HG02798 (cell line): ENCODE data around the gene ULK4.
"Not testable (repeated sequence)": the region's sequence is repeated elsewhere in the genome, so short reads cannot be mapped to it uniquely, and the experiment has no call there.

Experiments used
- ATAC-seq: cut with Tn5 transposase; IDR thresholded peaks from one replicate; pipeline ENCODE4 v1.9.1; 2021; ENCODE audit warnings: mild to moderate bottlenecking; ENCODE audit not compliant: unreplicated experiment, poor library complexity

Gene ULK4

DNA sequence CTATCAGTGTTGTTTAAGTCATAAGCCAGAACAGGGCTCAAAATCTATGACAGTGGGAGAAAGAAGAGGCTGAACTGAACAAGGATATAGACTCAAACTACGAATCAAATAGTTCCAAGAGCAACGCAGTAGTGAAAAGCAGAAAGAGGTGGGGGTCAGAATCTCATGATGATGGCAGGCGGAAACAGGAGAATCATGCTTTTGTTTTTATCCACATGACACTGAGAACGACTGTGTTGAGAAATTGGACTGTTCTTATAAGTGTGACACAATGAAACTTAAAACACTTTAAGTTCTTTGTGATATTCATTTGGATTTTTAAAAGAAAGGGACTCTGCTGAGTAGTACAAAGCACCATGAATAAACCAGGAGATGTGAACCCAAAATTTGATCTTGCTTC is 309.4 kb downstream of the ULK4 start:
- ATAC-seq = no peak

DNA sequence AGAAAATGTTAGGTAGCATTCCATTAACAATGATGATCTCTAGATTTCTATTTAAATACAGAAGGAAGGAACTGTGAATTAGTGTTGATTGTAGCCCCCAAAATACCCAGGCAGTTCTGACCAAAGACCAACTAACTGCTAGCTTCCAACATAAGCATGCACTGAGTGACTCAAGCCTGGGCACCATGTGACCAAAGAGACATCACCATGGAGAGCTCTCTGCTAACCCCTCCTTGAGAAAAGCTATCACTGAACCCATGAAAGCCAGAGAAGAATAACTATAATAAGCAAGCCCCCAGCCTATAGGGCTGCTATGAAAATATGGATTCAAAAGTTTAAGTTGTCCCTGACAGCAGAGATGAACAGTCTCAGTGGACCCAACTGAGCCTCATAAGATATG is 310.2 kb downstream of the ULK4 start:
- ATAC-seq = no peak

DNA sequence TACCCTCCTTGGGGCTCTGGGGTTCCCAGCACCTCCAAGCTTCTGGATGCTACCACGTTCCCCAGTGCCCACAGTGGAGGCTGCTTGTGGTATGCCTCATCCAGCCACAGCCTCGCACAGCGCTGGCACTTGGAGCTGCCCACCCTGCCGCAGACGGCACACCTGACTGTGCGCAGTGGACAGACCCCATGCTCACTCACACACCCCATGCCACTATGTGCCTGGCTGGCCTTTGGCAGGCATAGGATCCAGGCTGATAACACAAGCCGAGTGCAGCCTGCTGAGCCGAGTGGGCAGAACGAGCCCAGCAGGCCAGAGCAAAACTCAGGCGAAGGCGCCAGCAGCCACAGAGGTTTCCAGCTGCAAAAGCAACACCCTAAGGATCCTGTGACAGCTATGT is 311.5 kb downstream of the ULK4 start:
- no peak for ATAC-seq

DNA sequence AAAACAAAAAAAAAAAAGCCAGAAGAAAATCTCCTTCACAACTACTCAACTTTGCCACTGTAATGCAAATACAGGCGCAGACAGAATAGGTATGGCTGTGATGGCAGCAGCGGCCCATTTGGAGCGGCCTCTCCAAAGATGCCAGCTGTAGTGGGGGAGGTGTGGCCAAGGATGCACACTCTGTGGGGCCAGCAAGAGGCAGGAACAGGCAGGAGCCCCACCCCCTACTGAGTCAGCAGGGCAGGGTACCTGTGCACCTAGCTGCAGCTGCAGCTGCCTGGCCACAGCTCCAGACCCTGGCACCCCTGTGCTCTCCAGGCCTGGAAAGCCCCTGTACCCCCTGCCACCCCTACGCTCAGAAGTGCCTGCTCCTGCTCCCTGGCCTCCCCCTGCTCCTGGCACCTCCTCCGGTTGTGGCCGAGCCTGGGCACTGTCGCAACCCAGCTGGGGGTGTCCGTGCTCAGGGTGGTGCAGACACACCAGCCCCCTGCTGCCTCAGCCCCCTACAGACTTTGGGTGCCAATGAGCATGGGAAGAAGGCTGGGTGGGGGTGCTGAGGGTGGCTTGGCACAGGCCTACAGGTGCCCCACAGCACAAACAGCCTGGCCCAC is 312.7 kb downstream of the ULK4 start:
- ATAC-seq = no peak

DNA sequence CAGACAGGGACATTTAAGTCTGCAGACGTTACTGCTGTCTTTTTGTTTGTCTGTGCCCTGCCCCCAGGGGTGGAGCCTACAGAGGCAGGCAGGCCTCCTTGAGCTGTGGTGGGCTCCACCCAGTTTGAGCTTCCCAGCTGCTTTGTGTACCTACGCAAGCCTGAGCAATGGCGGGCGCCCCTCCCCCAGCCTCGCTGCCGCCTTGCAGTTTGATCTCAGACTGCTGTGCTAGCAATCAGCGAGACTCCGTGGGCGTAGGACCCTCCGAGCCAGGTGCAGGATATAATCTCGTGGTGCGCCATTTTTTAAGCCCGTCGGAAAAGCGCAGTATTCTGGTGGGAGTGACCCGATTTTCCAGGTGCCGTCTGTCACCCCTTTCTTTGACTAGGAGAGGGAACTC is 314.2 kb downstream of the ULK4 start:
- not testable (repeated sequence) for ATAC-seq

DNA sequence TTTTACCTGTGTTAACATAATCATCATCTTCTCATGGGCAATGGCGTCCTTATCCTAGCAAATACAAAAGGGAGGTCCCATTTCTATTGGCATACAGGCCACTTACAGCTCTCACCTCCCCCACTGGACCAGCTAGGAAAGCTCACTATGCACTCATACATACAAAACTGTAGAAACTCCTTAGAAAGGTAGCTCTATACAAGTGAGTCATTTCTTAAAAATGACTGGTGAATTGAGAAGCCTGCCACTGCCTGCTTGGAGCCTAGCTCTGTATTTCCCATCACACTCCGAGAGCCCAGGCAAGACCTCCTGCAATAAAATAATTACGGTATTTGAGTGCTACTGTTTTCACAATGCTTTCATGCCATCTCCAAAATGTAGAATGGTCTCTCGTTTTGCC is 321.8 kb downstream of the ULK4 start:
- ATAC-seq = no peak

DNA sequence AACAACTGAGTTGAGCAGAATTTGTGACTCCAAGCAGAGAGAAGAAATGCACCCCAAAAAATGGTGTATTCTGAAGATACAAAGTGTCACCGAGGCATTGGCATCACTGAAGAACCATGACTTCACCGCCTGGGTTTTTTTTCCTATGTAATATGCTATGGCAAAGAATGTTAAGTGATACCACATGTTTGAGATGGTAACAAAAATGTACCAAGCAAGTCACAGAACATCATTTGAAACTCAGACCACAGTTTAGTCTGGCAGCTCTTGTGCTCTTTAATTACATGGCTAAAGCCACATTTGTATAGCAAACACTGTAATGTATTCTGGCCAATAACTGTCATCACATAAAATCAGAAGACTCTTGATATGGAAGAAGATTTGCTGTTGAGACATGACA is 323.5 kb downstream of the ULK4 start:
- no peak for ATAC-seq

DNA sequence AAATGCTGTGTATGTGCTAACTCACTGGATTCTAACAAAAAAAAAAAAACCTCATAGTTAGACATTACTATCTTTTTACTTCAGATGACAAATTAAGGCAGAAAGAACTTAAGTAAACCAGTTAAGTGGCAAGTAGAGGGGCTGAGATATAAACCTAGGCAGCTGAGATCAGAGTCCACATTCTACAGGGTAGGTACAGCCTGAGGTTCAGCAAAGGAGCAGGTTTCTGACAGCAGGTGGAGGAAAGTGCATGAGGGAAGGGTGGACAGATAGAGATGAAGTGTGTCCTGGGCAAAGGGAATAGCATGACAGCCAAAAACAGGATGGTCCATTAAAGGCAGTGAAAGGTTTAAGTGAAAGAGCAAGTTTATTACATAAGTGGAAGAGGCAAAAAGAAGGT is 329.2 kb downstream of the ULK4 start:
- ATAC-seq = no peak

DNA sequence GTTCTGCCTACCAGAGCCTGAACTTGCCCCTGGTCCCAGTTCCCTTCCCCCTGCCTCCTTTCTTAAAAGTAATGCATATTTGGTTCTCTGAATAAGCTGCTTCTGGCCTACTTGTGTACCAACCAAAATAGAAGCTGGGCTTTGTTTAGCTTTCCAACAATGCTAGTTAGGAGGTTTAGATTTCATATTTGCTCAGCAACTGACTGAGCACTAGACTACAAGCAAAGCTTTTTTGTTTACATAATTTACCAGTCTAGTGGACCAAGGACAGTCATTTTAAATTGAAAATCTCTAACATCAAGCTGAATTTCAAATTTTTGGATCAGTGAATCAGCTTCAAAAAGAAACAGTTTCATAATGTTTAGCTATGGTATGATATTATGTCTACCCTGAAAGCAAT is 331.2 kb downstream of the ULK4 start:
- ATAC-seq = no peak

DNA sequence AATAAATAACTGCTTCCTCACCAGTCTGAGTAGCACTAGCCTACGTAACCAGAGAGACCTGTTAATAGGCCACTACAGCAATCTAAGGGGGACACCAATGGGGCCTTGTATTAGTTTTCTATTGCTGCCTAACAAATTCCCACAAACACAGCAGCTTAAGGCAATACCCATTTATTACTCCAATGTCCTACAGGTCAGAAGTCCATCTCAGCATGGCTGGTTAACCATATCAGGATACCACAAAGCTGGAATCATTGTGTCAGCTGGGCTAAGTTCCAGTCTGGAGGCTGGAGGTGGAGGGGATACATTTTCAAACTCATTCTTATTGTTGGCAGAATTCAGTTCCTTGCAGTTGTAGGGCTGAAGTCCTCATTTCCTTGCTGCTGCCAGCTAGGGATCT is 331.9 kb downstream of the ULK4 start:
- ATAC-seq = no peak

DNA sequence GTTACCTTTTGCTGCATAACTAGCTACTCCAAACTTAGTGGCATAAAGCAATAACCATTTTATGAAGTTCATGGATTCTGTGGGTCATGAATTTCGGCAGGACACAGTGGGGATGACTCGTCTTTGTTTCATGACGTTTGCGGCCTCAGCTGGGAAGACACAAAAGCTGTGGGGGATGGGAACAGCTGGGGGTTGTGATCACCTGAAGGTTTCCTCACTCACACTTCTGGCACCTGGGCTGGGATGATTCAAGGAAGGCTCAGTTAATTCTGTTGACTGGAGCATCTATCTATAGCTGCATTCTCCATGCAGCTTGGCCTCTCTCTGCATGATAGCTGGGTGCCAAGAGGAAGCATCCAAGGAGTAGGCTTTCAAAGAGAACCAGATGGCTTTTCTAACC is 332.8 kb downstream of the ULK4 start:
- no peak for ATAC-seq

DNA sequence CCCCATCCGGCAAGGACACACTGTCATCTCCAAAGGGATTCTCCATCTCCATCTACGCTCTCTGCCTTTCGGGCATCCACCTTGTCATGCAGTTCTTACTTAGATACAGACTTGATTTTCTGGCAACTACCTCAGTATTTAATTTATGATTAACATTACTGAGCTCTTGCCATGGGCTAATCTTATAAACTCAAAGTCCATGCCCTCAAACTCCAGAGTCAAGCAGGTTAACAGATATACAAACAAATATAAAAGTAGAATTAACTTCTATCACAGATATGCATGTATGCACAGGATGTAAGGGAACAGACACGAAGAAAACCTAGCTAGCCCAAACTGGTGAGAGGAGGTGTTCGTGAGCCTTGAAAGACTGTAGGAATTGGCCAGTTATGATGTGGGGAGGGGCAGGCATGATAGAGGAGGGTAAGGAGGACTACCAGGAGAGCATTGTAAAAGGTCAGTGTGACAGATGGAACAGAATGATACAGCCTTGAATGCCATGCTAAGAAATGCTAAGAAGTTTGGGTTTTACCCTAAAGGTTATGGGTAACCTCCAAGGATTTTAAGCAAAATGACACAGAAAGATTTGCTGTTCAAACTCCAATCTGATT is 334.3 kb downstream of the ULK4 start:
- no peak for ATAC-seq

DNA sequence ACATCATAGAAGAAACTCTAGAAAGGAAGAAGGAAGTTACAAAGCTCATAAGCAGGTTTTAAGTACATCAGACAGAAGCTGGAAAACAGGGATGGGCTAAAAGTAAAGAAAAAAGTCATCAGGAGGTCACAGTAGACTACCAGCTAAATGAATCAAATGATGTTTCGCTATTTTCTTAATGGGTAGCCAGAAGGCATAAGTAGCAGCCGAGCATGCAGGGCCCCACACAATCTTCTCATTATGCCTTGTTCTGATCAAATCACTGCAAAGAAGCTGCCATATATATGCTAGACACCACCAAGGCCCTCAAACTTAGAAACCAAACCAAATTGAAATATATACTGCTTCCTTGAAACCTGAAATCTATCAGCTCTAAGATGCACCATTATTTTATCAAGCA is 349.1 kb downstream of the ULK4 start:
- ATAC-seq = no peak

DNA sequence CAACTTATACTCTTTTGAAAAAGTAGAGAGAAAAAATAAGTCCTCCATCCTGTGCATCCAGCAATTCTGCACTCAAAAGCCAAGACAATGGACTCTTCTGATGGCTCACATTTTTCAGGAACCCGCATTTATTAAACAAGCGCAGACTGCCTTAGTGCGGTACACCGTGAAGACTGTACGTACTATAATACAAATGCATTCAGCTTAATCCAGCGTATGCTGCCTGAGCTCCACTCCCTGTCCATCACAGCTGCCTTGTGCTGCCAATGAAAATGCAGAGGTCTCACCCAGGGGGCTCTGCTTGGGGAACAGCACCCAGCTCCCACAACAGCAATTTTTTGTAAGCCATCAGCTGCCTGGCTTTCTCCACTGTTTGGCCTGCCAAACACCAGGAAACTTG is 350.9 kb downstream of the ULK4 start:
- ATAC-seq = no peak

DNA sequence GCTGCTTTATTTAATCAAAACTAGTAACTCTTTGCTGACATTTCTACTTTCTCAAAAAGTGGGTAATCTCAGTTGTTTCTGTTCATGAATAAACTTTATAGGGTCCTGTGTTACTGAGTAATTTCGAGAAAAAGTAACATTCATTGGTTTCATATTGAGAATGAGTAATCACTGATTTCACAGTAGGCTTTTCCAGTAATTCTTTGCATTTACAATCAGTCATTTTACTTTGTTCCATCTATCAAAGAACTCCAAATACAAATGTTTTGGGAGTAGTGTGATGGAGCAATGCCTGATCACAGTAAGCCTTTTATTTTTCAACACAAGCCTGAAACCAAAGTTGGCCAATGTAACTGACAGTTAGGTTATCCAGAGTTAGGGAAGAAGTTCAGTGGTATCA is 353.6 kb downstream of the ULK4 start:
- ATAC-seq = no peak

DNA sequence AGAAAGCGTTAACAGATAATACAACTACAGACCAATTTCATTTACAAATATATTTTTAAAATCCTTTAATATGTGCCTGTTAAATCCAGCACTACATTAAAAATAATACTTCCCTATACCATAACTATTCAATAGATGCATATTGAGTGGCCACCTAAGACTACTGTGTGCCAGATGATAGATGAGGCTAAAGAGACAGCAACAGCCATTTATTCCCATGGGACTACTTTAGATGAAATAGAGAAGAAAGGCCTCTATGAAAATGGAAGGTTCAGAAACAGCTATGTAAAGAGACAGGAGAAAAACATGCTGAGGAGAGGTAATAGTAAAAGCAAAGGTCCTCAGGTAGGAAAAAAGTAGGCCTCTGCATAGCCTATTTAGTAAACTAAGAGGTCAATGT is 358.1 kb downstream of the ULK4 start:
- ATAC-seq = no peak

DNA sequence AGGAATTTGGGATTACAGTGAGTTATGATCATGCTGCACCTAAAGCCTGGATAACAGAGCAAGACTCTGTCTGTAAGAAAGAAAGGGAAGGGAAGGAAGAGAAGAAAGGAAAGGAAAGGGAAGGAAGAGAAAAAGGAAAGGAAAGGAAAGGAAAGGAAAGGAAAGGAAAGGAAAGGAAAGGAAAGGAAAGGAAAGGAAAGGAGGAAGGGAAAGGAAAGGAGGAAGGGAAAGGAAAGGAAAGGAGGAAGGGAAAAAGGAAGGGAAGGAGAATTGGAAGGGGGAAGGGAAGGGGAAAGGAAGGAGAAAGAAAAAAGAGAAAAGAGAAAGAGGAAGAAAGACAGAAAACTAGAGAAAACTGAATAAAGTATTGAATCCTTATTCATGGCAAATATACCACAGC is 359.8 kb downstream of the ULK4 start:
- no peak for ATAC-seq

DNA sequence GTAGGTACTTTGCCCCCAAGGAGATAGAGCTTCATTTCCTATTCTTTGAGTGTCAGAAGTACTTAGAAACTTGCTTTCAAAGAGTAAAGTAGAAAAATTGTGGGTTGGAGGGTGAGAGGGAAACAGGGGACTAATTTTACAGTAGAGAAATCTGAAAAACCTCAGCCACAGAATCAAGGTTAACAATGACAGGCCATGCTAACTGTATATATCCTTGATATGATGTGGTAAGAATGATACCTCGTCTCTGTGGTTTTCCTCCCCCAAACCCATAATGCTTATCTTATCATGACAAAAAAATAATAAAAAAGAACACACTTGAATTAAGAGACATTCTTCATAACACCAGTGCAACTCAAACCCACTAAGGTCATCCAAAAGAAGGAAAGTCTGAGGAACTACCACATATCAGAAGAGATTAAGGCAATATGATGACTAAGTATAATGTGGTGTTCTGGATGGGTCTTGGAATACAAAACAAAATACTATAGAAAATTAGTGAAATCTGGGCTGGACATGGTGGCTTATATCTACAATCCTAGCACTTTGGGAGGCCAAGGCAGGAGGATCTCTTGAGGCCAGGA is 360.4 kb downstream of the ULK4 start:
- ATAC-seq = no peak

DNA sequence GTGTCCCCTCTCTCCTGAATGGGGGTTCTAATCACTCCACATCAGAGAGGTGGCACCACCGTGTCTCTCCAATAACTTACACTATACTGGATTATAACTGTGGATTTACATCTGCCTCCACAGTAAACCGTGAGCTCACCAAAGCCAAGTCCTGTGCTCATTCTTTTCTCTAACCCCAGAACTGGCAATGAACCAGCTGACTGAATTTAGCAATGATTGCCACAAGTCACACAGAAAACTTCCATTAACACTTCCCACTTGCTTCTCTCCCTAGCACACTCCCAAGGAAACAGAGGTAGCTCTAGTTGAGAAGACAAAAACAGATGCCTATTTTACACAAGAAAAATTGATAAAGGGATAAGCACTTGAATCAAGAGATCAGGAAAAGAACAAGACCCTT is 361.3 kb downstream of the ULK4 start:
- ATAC-seq = no peak

DNA sequence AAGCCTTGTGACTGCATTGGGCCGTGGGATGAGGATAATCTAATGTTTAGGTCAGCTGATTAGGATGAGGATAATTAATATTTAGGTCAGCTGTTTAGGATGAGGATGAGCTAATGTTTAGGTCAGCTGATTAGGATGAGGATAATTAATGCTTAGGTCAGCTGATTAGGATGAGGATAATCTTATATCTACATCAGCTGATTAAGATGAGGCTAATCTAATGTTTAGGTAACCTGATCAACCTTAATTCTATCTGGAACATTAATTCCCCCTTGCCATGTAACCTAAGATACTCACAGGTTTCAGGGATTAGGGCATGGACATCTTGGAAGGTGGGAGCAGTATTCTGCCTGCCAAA is 362.8 kb downstream of the ULK4 start:
- ATAC-seq = no peak

DNA sequence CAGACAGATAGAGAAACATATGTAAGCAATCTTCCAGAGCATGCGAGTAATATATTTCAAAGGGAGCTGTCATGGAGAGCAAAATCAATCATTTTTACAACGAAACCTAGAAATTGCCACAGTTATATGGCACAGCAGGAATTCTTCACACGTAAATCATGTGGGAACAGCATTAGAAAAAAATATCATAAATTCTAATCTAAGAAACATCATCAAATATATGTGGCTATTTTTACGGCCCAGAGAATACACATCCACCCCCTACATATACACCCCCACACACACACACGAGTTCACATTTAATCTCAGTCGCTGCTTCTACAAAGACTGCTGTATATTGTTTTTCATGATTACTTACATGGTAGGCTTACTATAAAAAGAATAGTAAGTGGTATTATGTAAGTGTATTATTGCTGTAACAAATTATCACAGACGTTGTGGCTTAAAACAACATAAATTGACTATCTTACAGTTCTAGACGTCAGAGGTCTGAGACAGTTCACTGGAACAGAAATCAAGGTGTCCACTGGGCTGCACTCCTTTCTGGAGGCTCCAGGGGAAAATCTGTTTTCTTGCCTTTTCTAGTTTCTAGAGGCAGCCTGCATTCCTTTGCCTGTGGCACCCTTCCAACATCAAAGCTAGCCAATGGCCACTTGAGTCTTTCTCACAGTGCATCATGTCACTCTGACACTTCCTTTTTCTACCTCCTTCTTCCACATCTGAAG is 363.3 kb downstream of the ULK4 start:
- no peak for ATAC-seq

DNA sequence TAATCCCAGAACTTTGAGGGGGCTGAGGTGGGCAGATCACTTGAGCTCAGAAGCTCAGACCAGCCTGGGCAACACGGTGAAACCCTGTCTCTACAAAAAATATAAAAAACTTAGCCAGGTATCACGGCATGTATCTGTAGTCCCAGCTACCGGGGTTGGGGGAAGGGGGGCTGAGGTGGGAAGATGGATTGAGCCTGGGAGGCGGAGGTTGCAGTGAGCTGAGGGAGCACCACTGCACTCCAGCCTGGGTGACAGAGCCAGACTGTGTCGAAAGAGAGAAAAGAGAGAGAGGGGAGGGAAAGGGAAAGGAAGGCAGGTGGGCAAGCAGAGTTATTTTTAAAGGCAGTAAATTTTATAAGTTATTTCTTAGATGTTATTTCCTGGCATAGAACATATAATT is 368.1 kb downstream of the ULK4 start:
- no peak for ATAC-seq
